Adrenal gland (tissue), 12 donors: ENCODE results near the gene BACH2. TPM values are rescaled to one million over a fixed set of nuclear protein-coding genes. Genes with fewer than 3 reads are reported as not detected.
"Not testable (repeated sequence)": the region's sequence is repeated elsewhere in the genome, so short reads cannot be mapped to it uniquely, and the experiment has no call there.

Experiments used
- DNase-seq, 7 donors: peaks; one replicate each; pipeline ENCODE4 v3.0.0-alpha.2; 2019 to 2020
- H3K27ac ChIP-seq, 5 donors: fragments of 200-600 bp; sonication (generic) in 4 of 5; 1 replicate in 3 of 5; 2 replicates in 2 of 5; pipeline versions ENCODE4 v1.5.1 to v1.8.0; 2016 to 2020; ENCODE audit warnings: mild to moderate bottlenecking in 1 of 5
- H3K27me3 ChIP-seq: fragments of 200-600 bp; 2 replicates; pipeline ENCODE4 v1.8.0; 2021
- H3K36me3 ChIP-seq, 2 donors: fragments of 200-600 bp; replicated peaks in 1 of 2; 1 replicate in 1 of 2; 2 replicates in 1 of 2; pipeline versions ENCODE4 v1.5.1 to v1.8.0; 2018 to 2022
- H3K4me1 ChIP-seq, 2 donors: fragments of 200-600 bp; replicated peaks in 1 of 2; 1 replicate in 1 of 2; 2 replicates in 1 of 2; pipeline versions ENCODE4 v1.5.1 to v1.8.0; 2018 to 2021
- H3K4me3 ChIP-seq, 4 donors: fragments of 200-600 bp; sonication (generic) in 3 of 4; one replicate each; pipeline ENCODE4 v1.5.1; 2016 to 2018
- H3K9me3 ChIP-seq, 3 donors: fragments of 200-600 bp; sonication (generic) in 1 of 3; replicated peaks in 1 of 3; 1 replicate in 2 of 3; 2 replicates in 1 of 3; pipeline versions ENCODE4 v1.5.1 to v1.8.0; 2016 to 2021
- CTCF ChIP-seq, 6 experiments: fragments of 450-650 bp in 4 of 6; fragments of 200-600 bp in 2 of 6; sonication (generic) in 1 of 6; IDR thresholded peaks; 1 replicate in 5 of 6; 2 replicates in 1 of 6; pipeline versions ENCODE4 v1.5.1 to v1.8.0; 2016 to 2021; ENCODE audit warnings: antibody characterized with exemption in 6 of 6, mild to moderate bottlenecking in 2 of 6, moderate library complexity in 1 of 6
- POLR2A ChIP-seq, 2 donors: fragments of 450-650 bp; IDR thresholded peaks; one replicate each; pipeline ENCODE4 v1.6.1; 2017; ENCODE audit warnings: antibody characterized with exemption in 2 of 2, mild to moderate bottlenecking in 2 of 2, moderate library complexity in 1 of 2
- WGBS, 4 donors: extraction: QIAGEN DNeasy Blood & Tissue Kit in 2 of 4; methylation state at CpG; one replicate each; pipeline versions ENCODE4 v1.1.5 to v1.1.7; 2013 to 2017; 5-methylcytosine and 5-hydroxymethylcytosine counted together
- intact Hi-C, 2 donors: fragments of 100-400 bp; cut with DNase I; formaldehyde crosslinking; loops; one replicate each; pipeline versions ENCODE4 v1.14.1 to v1.15.0; 2022 to 2023
- polyA plus RNA-seq, 3 donors: library from polyadenylated mRNA; stranded (reverse); fragments of 200-250 nt in 2 of 3; fragments of 350-450 nt in 1 of 3; fragmentation: Illumina TruSeq in 1 of 3; extraction: RNeasy Lipid Tissue Mini Kit (QIAGEN cat#74804) in 1 of 3; gene quantifications; one replicate each; pipeline ENCODE4 v1.2.3, GENCODE V29; 2013 to 2014
- total RNA-seq, 9 donors: library from RNA; depleted of rRNA in 4 of 9; stranded (reverse); fragments of >200 nt in 4 of 9; fragments of 120-200 nt in 1 of 9; fragmentation: NEBNext Ultra II Directional in 1 of 9; extraction: Animal tissue kit (Norgen Biotek cat#: 25700) in 1 of 9; gene quantifications; one replicate each; pipeline versions ENCODE4 v1.1.0 to v1.2.4, GENCODE V29; 2013 to 2023
- donor health status: healthy with polysubstance abuse.
- donor health status: Bipolar disorder and iron deficiency.
- donor health status: DM: yes; HTN: yes; CAD: no.
- donor health status: DM: no; HTN: no; CAD: no.
- donor health status: DM: no; HTN: no; CAD: no.
- donor health status: DM: yes; HTN: yes; CAD: no.

The BACH2 gene
- total and polyA plus RNA-seq, 12 donors, result 0.08 to 2.9 (median 0.83) TPM

GRCh38 chr6:90136176-90136575 lies 160.5 kb downstream of the BACH2 start:
- 85 to 94% (median 92%) methylated on average over 2 of the region's 2 CpGs for WGBS, 4 donors
- H3K4me3 ChIP-seq, result no peak overlapping the region
- no peak for DNase-seq
- no peaks in the 10 kb centered on the region for H3K27me3 ChIP-seq
- H3K27ac ChIP-seq, result no peak overlapping the region
- intact Hi-C loops, result no loop called here
- no peaks in the 10 kb centered on the region for H3K36me3 ChIP-seq
- no peaks in the 10 kb centered on the region for H3K9me3 ChIP-seq
- TF ChIP-seq POLR2A (IDR thresholded peaks at IDR 0.05) (no peak), CTCF (IDR thresholded peaks at IDR 0.05) (no peak)
- no peaks in the 10 kb centered on the region for H3K4me1 ChIP-seq

GRCh38 chr6:90135667-90136066 lies 161.0 kb downstream of the BACH2 start:
- Histone ChIP-seq H3K9me3 (no peaks in the 10 kb centered on the region), H3K27ac (no peak overlapping the region), H3K4me1 (no peaks in the 10 kb centered on the region), H3K4me3 (no peak overlapping the region), H3K27me3 (no peaks in the 10 kb centered on the region), H3K36me3 (no peaks in the 10 kb centered on the region)
- DNase-seq, result no peak
- 74 to 82% (median 79%) methylated on average over 5 of the region's 5 CpGs for WGBS, 4 donors
- intact Hi-C loops, result no loop called here
- TF ChIP-seq CTCF (IDR thresholded peaks at IDR 0.05) (no peak), POLR2A (IDR thresholded peaks at IDR 0.05) (no peak)

- DNase-seq, H3K27me3 ChIP-seq, H3K27ac ChIP-seq, intact Hi-C loops, H3K4me3 ChIP-seq, H3K36me3 ChIP-seq, H3K9me3 ChIP-seq, H3K4me1 ChIP-seq: not testable (repeated sequence)
- WGBS, 4 donors, result 82 to 93% (median 93%) methylated on average over 3 of the region's 3 CpGs
Observed at GRCh38 chr6:90133664-90134063, 163.0 kb downstream of the BACH2 start.

DNA sequence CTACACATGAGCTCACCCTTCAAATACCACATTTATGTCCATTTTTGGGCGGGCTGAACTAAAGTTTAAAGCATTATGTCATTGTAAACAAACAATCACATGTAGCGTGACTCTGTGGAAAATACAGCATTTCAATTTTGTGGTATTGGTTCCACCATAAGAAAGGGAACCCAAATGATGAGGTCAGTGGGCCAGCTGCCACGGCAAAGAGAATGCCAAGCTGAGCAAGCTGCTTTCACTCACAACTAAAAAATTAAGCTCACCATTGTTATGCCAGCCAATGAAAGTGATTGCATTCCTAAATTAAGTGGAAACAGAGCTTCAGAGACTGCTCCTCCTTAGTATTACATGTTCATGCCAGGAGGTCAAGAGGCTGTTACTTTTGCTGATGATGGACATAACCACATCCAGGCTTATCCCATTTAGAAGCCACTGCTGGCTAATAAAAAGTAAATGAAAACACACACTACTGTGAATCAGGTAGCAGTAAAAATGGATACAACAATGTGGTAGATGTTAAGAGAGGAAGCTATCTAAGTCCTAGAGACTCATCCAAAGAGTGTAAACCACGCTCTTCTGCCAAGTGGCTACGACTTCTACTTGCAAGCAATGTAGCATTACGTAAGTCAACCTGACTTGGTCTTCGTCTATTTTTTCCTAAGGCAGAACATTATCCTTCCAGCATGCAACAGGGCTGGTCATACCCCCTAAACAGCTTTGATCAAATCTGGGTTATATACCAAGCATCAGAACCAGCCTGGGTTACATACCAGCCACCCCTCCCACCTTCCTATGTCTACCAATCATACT lies 164.8 kb downstream of the BACH2 start:
- intact Hi-C loops, result no loop called here
- WGBS, 4 donors, result 81 to 92% (median 84%) methylated on average over 7 of the region's 7 CpGs
- Histone ChIP-seq H3K4me3 (no peak overlapping the region), H3K27me3 (no peaks in the 10 kb centered on the region), H3K4me1 (no peaks in the 10 kb centered on the region), H3K9me3 (no peaks in the 10 kb centered on the region), H3K36me3 (no peaks in the 10 kb centered on the region), H3K27ac (no peak overlapping the region)
- TF ChIP-seq POLR2A (IDR thresholded peaks at IDR 0.05), result no peak
- no peak for TF ChIP-seq CTCF (IDR thresholded peaks at IDR 0.05)
- no peak for DNase-seq

DNA sequence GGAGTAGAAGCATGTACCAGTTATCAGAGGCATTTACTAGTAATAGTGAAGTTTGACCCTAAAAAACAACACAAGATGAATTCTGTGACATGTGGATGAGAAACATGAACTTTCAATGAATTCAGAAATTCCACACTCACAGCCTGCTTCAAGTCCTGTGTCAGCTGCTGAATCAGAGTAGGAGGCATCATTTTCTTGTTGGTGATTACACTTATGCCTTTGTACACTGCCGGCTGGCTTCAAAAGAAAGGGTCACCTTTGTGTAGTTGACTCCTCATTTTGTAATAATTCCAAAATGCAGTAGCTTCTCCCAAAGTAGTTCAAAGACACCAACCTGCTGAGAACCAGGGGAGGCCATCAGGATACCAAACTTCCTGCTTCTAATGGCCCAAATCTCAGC lies 165.5 kb downstream of the BACH2 start:
- H3K4me3 ChIP-seq, result no peak overlapping the region
- 81 to 91% (median 83%) methylated on average over 1 of the region's 1 CpG; no CpG with 5 or more reads in 1 of the 4 donors for WGBS, 4 donors
- H3K4me1 ChIP-seq, result no peaks in the 10 kb centered on the region
- intact Hi-C loops, result no loop called here
- H3K9me3 ChIP-seq, result no peaks in the 10 kb centered on the region
- no peaks in the 10 kb centered on the region for H3K36me3 ChIP-seq
- no peaks in the 10 kb centered on the region for H3K27me3 ChIP-seq
- TF ChIP-seq POLR2A (IDR thresholded peaks at IDR 0.05), result no peak
- no peak for TF ChIP-seq CTCF (IDR thresholded peaks at IDR 0.05)
- H3K27ac ChIP-seq, result no peak overlapping the region
- DNase-seq, result no peak

DNA sequence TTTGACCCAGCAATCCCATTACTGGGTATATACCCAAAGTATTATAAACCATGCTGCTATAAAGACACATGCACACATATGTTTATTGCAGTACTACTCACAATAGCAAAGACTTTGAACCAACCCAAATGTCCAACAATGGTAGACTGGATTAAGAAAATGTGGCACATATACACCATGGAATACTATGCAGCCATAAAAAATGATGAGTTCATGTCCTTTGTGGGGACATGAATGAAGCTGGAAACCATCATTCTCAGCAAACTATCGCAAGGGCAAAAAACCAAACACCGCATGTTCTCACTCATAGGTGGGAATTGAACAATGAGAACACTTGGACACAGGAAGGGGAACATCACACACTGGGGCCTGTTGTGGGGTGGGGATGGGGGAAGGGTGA lies 168.0 kb downstream of the BACH2 start:
- H3K4me3 ChIP-seq, intact Hi-C loops, H3K27me3 ChIP-seq, H3K27ac ChIP-seq, H3K9me3 ChIP-seq, H3K4me1 ChIP-seq, H3K36me3 ChIP-seq, DNase-seq: not testable (repeated sequence)
- WGBS, 4 donors, result 70 to 94% (median 80%) methylated on average over 2 of the region's 2 CpGs
